GM12878 (cell line): ENCODE data around the gene IRF4. TPM values are rescaled to one million over a fixed set of nuclear protein-coding genes. Genes with fewer than 3 reads are reported as not detected.

Source experiments
- CBFB ChIP-seq: IDR thresholded peaks from 2 replicates; pipeline ENCODE4 v1.6.1; 2016; ENCODE audit warnings: antibody characterized with exemption, low read depth
- CEBPZ ChIP-seq: fragments of 150-350 bp; IDR thresholded peaks from 2 replicates; pipeline ENCODE4 v1.6.1; 2016; ENCODE audit warnings: low read depth, low read length
- EGR1 ChIP-seq, 2 experiments: IDR thresholded peaks; 1 replicate in 1 of 2; 2 replicates in 1 of 2; pipeline ENCODE4 v1.6.1; 2011 to 2012; ENCODE audit warnings: low read depth in 2 of 2, low read length in 2 of 2, borderline replicate concordance in 1 of 2, mild to moderate bottlenecking in 1 of 2, moderate library complexity in 1 of 2
- ETV6 ChIP-seq, 2 experiments: fragments of 450-650 bp in 1 of 2; IDR thresholded peaks in 1 of 2; conservative IDR thresholded peaks in 1 of 2; 2 replicates each; pipeline ENCODE4 v1.6.1; 2014; ENCODE audit warnings: antibody characterized with exemption in 1 of 2, borderline replicate concordance in 1 of 2, low read depth in 1 of 2, mild to moderate bottlenecking in 1 of 2, moderate library complexity in 1 of 2
- HSF1 ChIP-seq: fragments of 150-350 bp; IDR thresholded peaks from 2 replicates; pipeline ENCODE4 v1.6.1; 2014; ENCODE audit warnings: mild to moderate bottlenecking, low read depth, low read length
- JUNB ChIP-seq: IDR thresholded peaks from 2 replicates; pipeline ENCODE4 v1.6.1; 2016; ENCODE audit warnings: antibody characterized with exemption, mild to moderate bottlenecking
- KLF5 ChIP-seq: fragments of 450-650 bp; IDR thresholded peaks from 2 replicates; pipeline ENCODE4 v1.6.1; 2014; ENCODE audit warnings: mild to moderate bottlenecking; ENCODE audit not compliant: partially characterized antibody
- MLLT1 ChIP-seq: fragments of 450-650 bp; IDR thresholded peaks from 2 replicates; pipeline ENCODE4 v1.6.1; 2016; ENCODE audit warnings: mild to moderate bottlenecking
- NKRF ChIP-seq: fragments of 450-650 bp; conservative IDR thresholded peaks from 2 replicates; pipeline ENCODE4 v1.6.1; 2017; ENCODE audit warnings: mild to moderate bottlenecking, moderate library complexity
- NR2C1 ChIP-seq: fragments of 450-650 bp; IDR thresholded peaks from 2 replicates; pipeline ENCODE4 v1.6.1; 2017; ENCODE audit warnings: antibody characterized with exemption, mild to moderate bottlenecking, moderate library complexity
- NRF1 ChIP-seq: conservative IDR thresholded peaks from 2 replicates; pipeline ENCODE4 v1.6.1; 2011; ENCODE audit warnings: mild to moderate bottlenecking, low read depth, low read length, improper control_type of control experiment
- PBX3 ChIP-seq: IDR thresholded peaks from 2 replicates; pipeline ENCODE4 v1.6.1; 2011; ENCODE audit warnings: mild to moderate bottlenecking, low read depth, low read length, moderate library complexity; ENCODE audit not compliant: insufficient replicate concordance
- RAD51 ChIP-seq: fragments of 450-650 bp; IDR thresholded peaks from 2 replicates; pipeline ENCODE4 v1.6.1; 2016; ENCODE audit warnings: moderate library complexity, mild to moderate bottlenecking, inconsistent platforms
- RB1 ChIP-seq: fragments of 450-650 bp; formaldehyde crosslinking; IDR thresholded peaks from 2 replicates; pipeline ENCODE4 v1.6.1; 2017; ENCODE audit warnings: mild to moderate bottlenecking, borderline replicate concordance
- YBX1 ChIP-seq: fragments of 450-650 bp; IDR thresholded peaks from 2 replicates; pipeline ENCODE4 v1.6.1; 2016; ENCODE audit warnings: antibody characterized with exemption
- ZNF384 ChIP-seq: IDR thresholded peaks from 2 replicates; pipeline ENCODE4 v1.6.1; 2012; ENCODE audit warnings: low read depth, mild to moderate bottlenecking, low read length, improper control_type of control experiment, borderline replicate concordance
- polyA plus RNA-seq, 11 experiments: library from polyadenylated mRNA; depleted of rRNA in 4 of 11; unstranded in 6 of 11; stranded (reverse) in 5 of 11; fragments of >200 nt; fragmentation: Nextera tagmentation in 4 of 11; fragmentation: Illumina TruSeq in 1 of 11; extraction: Ambion mirVana in 4 of 11; extraction: Trizol in 1 of 11; gene quantifications; 1 replicate in 1 of 11; 2 replicates in 10 of 11; pipeline versions ENCODE4 v1.2.1 to v1.2.3, GENCODE V29; 2011 to 2016; ENCODE audit warnings: inconsistent platforms in 2 of 11, missing spikeins in 2 of 11, low read depth in 1 of 11
- total RNA-seq, 4 experiments: library from RNA; depleted of rRNA in 3 of 4; stranded (reverse); fragments of >200 nt in 3 of 4; fragmentation: Illumina TruSeq in 1 of 4; extraction: Trizol in 1 of 4; gene quantifications; 2 replicates each; pipeline versions ENCODE4 v1.2.1 to v1.2.3, GENCODE V29; 2013 to 2021

Gene IRF4
- total and polyA plus RNA-seq, 10 of the 15 experiments (the other 5 are each of a cell fraction or from before 2014, with no cell fraction given) = 50.0 to 495 (median 257) TPM

GRCh38 chr6:410555-411395, 19.2 kb downstream of the IRF4 start (continued):
- TF ChIP-seq PBX3 (no peak), JUNB (no peak), NR2C1 (no peak), ZNF384 (no peak), ETV6 (conservative IDR thresholded peaks at IDR 0.05 in 1 of 2, IDR thresholded peaks at IDR 0.05 in 1 of 2; ENCODE audit: borderline replicate concordance in 1 of 2, low read depth in 1 of 2) (no peak), RAD51 (no peak), YBX1 (no peak), CBFB (peak; percentile 11; the same call in 1 of the 2 replicates), HSF1 (no peak), NKRF (no peak), RB1 (no peak), MLLT1 (no peak), KLF5 (no peak), EGR1 (IDR thresholded peaks at IDR 0.05; ENCODE audit: borderline replicate concordance in 1 of 2, low read depth in 2 of 2, low read length in 2 of 2) (no peak), NRF1 (no peak), CEBPZ (no peak)
